GM06990 (cell line): ENCODE measurements around the gene CD34.

Source experiments
- DNase-seq: peaks from one replicate; pipeline ENCODE4 v3.0.0-alpha.2; 2011; ENCODE audit not compliant: insufficient read length; ENCODE audit errors: extremely low read depth
- H3K27me3 ChIP-seq: replicated peaks from 2 replicates; pipeline ENCODE4 v1.6.0; 2011; ENCODE audit warnings: low read length; ENCODE audit not compliant: control insufficient read depth, insufficient read depth
- H3K36me3 ChIP-seq: 2 replicates; pipeline ENCODE4 v1.5.1; 2011; ENCODE audit warnings: low read length; ENCODE audit not compliant: control insufficient read depth, insufficient read depth
- H3K4me3 ChIP-seq: replicated peaks from 2 replicates; pipeline ENCODE4 v1.5.1; 2011; ENCODE audit warnings: low read depth, mild to moderate bottlenecking, control low read depth, low read length
- TF ChIP-seq, protein P1 (sequence below): IDR thresholded peaks from 2 replicates; pipeline ENCODE4 v1.5.1; 2011; ENCODE audit warnings: low read length, control low read depth, mild to moderate bottlenecking, inconsistent platforms; ENCODE audit not compliant: insufficient read depth, poor library complexity, severe bottlenecking

Gene CD34

DNA sequence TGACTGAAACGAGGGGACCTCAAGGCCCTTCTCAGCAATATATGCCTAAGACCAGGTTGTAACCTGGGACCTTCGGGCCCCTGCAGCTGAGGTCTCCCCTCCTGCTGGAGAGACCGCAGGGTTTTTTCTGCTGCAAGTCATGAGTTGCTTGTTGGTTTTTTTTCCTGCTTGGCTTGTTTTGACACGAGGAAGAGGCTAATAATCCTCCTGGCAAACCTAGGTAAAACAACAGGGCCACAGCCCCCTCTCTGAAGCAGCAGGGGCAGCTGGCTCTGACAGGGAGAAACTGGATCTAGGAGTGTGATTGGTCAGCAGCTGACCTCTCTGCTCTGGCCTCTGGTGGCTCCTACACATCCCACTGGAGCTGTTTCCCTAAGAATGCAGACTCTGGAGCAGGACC, 69.0 kb downstream of the CD34 start:
- TF ChIP-seq, protein P1, sequence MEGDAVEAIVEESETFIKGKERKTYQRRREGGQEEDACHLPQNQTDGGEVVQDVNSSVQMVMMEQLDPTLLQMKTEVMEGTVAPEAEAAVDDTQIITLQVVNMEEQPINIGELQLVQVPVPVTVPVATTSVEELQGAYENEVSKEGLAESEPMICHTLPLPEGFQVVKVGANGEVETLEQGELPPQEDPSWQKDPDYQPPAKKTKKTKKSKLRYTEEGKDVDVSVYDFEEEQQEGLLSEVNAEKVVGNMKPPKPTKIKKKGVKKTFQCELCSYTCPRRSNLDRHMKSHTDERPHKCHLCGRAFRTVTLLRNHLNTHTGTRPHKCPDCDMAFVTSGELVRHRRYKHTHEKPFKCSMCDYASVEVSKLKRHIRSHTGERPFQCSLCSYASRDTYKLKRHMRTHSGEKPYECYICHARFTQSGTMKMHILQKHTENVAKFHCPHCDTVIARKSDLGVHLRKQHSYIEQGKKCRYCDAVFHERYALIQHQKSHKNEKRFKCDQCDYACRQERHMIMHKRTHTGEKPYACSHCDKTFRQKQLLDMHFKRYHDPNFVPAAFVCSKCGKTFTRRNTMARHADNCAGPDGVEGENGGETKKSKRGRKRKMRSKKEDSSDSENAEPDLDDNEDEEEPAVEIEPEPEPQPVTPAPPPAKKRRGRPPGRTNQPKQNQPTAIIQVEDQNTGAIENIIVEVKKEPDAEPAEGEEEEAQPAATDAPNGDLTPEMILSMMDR, result no peak
- no peak overlapping the region for H3K4me3 ChIP-seq
- H3K27me3 ChIP-seq, result no peaks in the 10 kb centered on the region
- no peaks in the 10 kb centered on the region for H3K36me3 ChIP-seq
- DNase-seq, result no peak

DNA sequence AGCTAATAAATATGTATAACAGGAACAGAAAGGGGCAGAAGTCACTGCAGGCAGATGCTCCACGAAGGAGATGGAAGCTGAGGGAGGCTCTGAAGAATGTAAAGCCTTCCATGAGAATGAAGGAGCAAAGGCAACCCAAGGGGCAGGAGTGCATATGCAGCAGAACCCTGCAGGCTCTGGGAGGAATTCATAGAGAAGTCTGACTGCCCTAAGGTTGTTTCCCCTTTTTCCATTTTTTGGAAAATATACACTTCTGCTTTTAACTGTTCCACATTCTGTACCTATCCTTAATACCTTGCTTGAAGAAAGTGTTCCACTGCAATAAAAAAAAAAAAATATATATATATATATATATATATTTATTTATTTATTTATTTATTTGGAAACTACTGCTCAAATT, 69.6 kb downstream of the CD34 start:
- Histone ChIP-seq H3K4me3 (no peak overlapping the region), H3K27me3 (no peaks in the 10 kb centered on the region), H3K36me3 (no peaks in the 10 kb centered on the region)
- TF ChIP-seq, protein P1, result no peak
- no peak for DNase-seq

DNA sequence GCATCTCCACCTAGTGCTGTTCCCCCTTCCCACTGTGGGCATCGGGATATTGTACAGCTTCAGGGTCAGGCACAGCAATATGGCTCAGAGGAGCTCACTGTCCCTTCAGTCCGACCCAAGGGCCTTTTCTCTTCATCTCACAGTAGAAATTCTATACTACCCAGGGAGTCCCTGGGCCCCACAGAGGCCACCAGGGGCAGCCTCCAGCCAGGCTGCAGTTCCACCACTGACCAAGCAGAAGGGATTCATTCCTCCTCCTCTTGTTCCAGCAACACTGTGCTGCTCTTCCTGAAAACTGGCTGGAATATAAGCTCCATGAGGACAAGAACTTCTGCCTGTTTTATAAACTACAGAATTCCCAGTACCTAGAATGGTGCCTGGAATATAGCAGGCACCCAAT, 70.5 kb downstream of the CD34 start:
- Histone ChIP-seq H3K27me3 (no peaks in the 10 kb centered on the region), H3K36me3 (no peaks in the 10 kb centered on the region), H3K4me3 (no peak overlapping the region)
- DNase-seq, result no peak
- TF ChIP-seq, protein P1, result no peak

DNA sequence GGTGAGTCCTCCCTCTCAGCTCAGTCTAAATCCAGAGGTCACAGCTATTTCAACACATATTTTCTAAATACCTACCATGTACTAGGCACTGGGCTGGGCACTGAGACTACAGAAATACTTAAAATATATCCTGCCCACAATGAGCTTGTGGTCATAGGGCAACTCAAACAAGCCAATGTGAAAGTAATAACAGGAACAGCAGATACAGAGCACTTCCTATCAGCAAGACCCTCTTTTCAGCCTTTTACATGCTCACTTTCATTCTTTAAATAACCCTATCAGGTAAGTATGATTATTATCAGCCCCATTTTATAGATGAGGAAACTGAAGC, 71.9 kb downstream of the CD34 start:
- Histone ChIP-seq H3K36me3 (no peaks in the 10 kb centered on the region), H3K27me3 (no peaks in the 10 kb centered on the region), H3K4me3 (no peak overlapping the region)
- no peak for DNase-seq
- TF ChIP-seq, protein P1, result no peak

DNA sequence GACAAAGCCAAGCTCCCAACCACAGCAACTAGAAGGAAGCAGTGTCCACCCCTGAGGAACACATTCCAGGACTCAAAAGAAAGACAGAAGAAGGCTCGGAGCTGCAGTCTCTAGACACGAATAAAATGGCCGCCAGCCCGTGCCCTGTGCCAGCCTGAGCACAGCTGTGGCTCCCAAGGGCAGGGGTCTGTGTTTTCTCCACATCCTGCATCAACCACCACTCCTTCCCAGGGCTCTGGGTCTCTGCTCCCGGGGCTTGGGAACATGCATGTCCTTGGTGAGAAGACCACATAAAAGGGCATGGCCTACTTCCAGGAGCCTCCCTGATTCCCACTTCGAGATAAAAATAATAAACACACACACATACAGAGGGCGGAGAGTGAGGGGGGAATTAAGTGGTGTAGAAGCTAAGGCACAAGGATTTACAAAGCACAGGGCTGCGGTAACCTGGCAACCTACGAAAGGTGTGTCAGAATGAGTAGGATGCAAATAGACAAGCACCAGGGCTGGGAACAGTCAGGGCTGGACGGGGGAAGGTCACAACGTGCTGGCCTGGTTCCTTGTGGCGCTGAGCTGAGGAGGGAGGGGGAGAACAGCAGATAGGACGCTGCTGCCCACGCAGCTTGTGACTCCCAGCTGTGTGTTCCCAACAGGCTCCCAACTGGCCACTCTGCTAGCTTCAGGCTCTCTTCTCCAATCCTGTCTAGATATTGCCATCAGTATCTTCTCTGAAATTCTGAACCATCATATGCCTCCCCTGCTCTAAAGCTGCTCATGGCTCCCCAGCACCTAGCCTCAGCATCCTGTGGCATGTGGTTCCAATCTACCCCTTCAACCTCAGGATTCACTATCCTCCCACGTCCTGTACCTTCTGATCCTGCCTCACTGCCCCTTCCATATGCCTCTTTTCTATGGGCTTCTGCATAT, 72.5 kb downstream of the CD34 start:
- no peaks in the 10 kb centered on the region for H3K27me3 ChIP-seq
- TF ChIP-seq, protein P1, result no peak
- no peak overlapping the region for H3K4me3 ChIP-seq
- DNase-seq, result no peak
- no peaks in the 10 kb centered on the region for H3K36me3 ChIP-seq
